ENCODE data around the gene VSIG10L2.

Gene VSIG10L2

GRCh38 chr11:125935618-125936199 lies 10.1 kb upstream of the VSIG10L2 start:
- H3K36me3 Mint-ChIP-seq, result no peaks in the 10 kb centered on the region
- H3K4me3 Mint-ChIP-seq, result no peak overlapping the region
- no peaks in the 10 kb centered on the region for H3K4me1 Mint-ChIP-seq
- no peak overlapping the region for H3K27ac Mint-ChIP-seq
- peaks cover 6 to 12% of the 10 kb centered on the region in 2 donors for H3K27me3 Mint-ChIP-seq
- H3K9me3 Mint-ChIP-seq, result no peaks in the 10 kb centered on the region
- no peak for DNase-seq
- ATAC-seq (replicated peaks), result no peak

- no peak for DNase-seq
- Mint-ChIP-seq H3K4me3 (no peak overlapping the region), H3K4me1 (peaks cover 3 to 6% of the 10 kb centered on the region in 2 donors), H3K36me3 (no peaks in the 10 kb centered on the region), H3K27me3 (peaks cover 6 to 7% of the 10 kb centered on the region in 2 donors), H3K27ac (no peak overlapping the region), H3K9me3 (no peaks in the 10 kb centered on the region)
- no peak for ATAC-seq (replicated peaks)
These were observed 7.4 kb upstream of the VSIG10L2 start for GRCh38 chr11:125938418-125938817.

GRCh38 chr11:125939081-125939521 lies 6.7 kb upstream of the VSIG10L2 start:
- peaks cover 3 to 6% of the 10 kb centered on the region in 2 donors for H3K4me1 Mint-ChIP-seq
- H3K9me3 Mint-ChIP-seq, result no peaks in the 10 kb centered on the region
- no peak for ATAC-seq (replicated peaks)
- no peaks in the 10 kb centered on the region for H3K36me3 Mint-ChIP-seq
- H3K27ac Mint-ChIP-seq, result no peak overlapping the region
- H3K4me3 Mint-ChIP-seq, result no peak overlapping the region
- DNase-seq, result no peak
- H3K27me3 Mint-ChIP-seq, result peaks cover 6% of the 10 kb centered on the region in 2 donors

- no peak for ATAC-seq (replicated peaks)
- H3K27me3 Mint-ChIP-seq, result peaks cover 6 to 12% of the 10 kb centered on the region in 2 donors
These were observed 5.7 kb upstream of the VSIG10L2 start for GRCh38 chr11:125940145-125940544.

GRCh38 chr11:125941267-125941618 lies 4.6 kb upstream of the VSIG10L2 start:
- DNase-seq, result no peak
- H3K4me3 Mint-ChIP-seq, result no peak overlapping the region
- H3K36me3 Mint-ChIP-seq, result no peaks in the 10 kb centered on the region
- H3K27ac Mint-ChIP-seq, result no peak overlapping the region
- H3K4me1 Mint-ChIP-seq, result peaks cover 3 to 6% of the 10 kb centered on the region in 2 donors
- no peak for ATAC-seq (replicated peaks)
- H3K27me3 Mint-ChIP-seq, result peaks cover 6 to 12% of the 10 kb centered on the region in 2 donors
- no peaks in the 10 kb centered on the region for H3K9me3 Mint-ChIP-seq

More at GRCh38 chr11:125940145-125940544, 5.7 kb upstream of the VSIG10L2 start:
- DNase-seq, result no peak
- H3K4me1 Mint-ChIP-seq, result peaks cover 3 to 6% of the 10 kb centered on the region in 2 donors
- H3K9me3 Mint-ChIP-seq, result no peaks in the 10 kb centered on the region
- no peaks in the 10 kb centered on the region for H3K36me3 Mint-ChIP-seq
- no peak overlapping the region for H3K27ac Mint-ChIP-seq
- H3K4me3 Mint-ChIP-seq, result no peak overlapping the region

- peak; percentile 54 to 61 for ATAC-seq (replicated peaks)
- no peak overlapping the region for H3K27ac Mint-ChIP-seq
- no peaks in the 10 kb centered on the region for H3K36me3 Mint-ChIP-seq
- peaks cover 3 to 6% of the 10 kb centered on the region in 2 donors for H3K4me1 Mint-ChIP-seq
- no peak for DNase-seq
- H3K9me3 Mint-ChIP-seq, result no peaks in the 10 kb centered on the region
- no peak overlapping the region for H3K4me3 Mint-ChIP-seq
- peaks cover 6 to 12% of the 10 kb centered on the region in 2 donors for H3K27me3 Mint-ChIP-seq
These were observed 3.9 kb upstream of the VSIG10L2 start for GRCh38 chr11:125941619-125942611.

- no peak overlapping the region for H3K27ac Mint-ChIP-seq
- DNase-seq, result no peak
- ATAC-seq (replicated peaks), result no peak
- peaks cover 3 to 6% of the 10 kb centered on the region in 2 donors for H3K4me1 Mint-ChIP-seq
- no peak overlapping the region for H3K4me3 Mint-ChIP-seq
- H3K9me3 Mint-ChIP-seq, result no peaks in the 10 kb centered on the region
- H3K36me3 Mint-ChIP-seq, result no peaks in the 10 kb centered on the region
- peaks cover 6 to 12% of the 10 kb centered on the region in 2 donors for H3K27me3 Mint-ChIP-seq
These were observed 2.9 kb upstream of the VSIG10L2 start for GRCh38 chr11:125942771-125943428.

- H3K4me1 Mint-ChIP-seq, result peaks cover 3 to 6% of the 10 kb centered on the region in 2 donors
- no peak for ATAC-seq (replicated peaks)
- H3K27me3 Mint-ChIP-seq, result peaks cover 6 to 12% of the 10 kb centered on the region in 2 donors
- no peak overlapping the region for H3K4me3 Mint-ChIP-seq
- no peak overlapping the region for H3K27ac Mint-ChIP-seq
- no peak for DNase-seq
- H3K9me3 Mint-ChIP-seq, result no peaks in the 10 kb centered on the region
- no peaks in the 10 kb centered on the region for H3K36me3 Mint-ChIP-seq
These were observed 2.0 kb upstream of the VSIG10L2 start for GRCh38 chr11:125943661-125944349.

GRCh38 chr11:125944350-125945010 lies 1.4 kb upstream of the VSIG10L2 start:
- peaks cover 3 to 6% of the 10 kb centered on the region in 2 donors for H3K4me1 Mint-ChIP-seq
- H3K9me3 Mint-ChIP-seq, result no peaks in the 10 kb centered on the region
- ATAC-seq (replicated peaks) (no peak), DNase-seq (no peak)
- H3K36me3 Mint-ChIP-seq, result no peaks in the 10 kb centered on the region
- peaks cover 6 to 12% of the 10 kb centered on the region in 2 donors for H3K27me3 Mint-ChIP-seq
- no peak overlapping the region for H3K27ac Mint-ChIP-seq
- no peak overlapping the region for H3K4me3 Mint-ChIP-seq

- no peak for ATAC-seq (replicated peaks)
- H3K36me3 Mint-ChIP-seq, result no peaks in the 10 kb centered on the region
- no peaks in the 10 kb centered on the region for H3K9me3 Mint-ChIP-seq
- H3K4me3 Mint-ChIP-seq, result no peak overlapping the region
- DNase-seq, result no peak
- H3K27me3 Mint-ChIP-seq, result peaks cover 6 to 12% of the 10 kb centered on the region in 2 donors
- H3K27ac Mint-ChIP-seq, result no peak overlapping the region
- peaks cover 3 to 6% of the 10 kb centered on the region in 2 donors for H3K4me1 Mint-ChIP-seq
These were observed 640 bp upstream of the VSIG10L2 start for GRCh38 chr11:125945011-125945796.

GRCh38 chr11:125946712-125947418 lies 1.0 kb downstream of the VSIG10L2 start:
- H3K4me3 Mint-ChIP-seq, result no peak overlapping the region
- no peaks in the 10 kb centered on the region for H3K36me3 Mint-ChIP-seq
- H3K27me3 Mint-ChIP-seq, result peaks cover 10 to 18% of the 10 kb centered on the region in 2 donors

GRCh38 chr11:125947419-125948277 lies 1.8 kb downstream of the VSIG10L2 start:
- no peaks in the 10 kb centered on the region for H3K4me1 Mint-ChIP-seq
- ATAC-seq (replicated peaks) (no peak), DNase-seq (no peak)
- H3K27ac Mint-ChIP-seq, result no peak overlapping the region
- H3K36me3 Mint-ChIP-seq, result no peaks in the 10 kb centered on the region
- no peaks in the 10 kb centered on the region for H3K9me3 Mint-ChIP-seq
- no peak overlapping the region for H3K4me3 Mint-ChIP-seq
- H3K27me3 Mint-ChIP-seq, result peaks cover 4 to 11% of the 10 kb centered on the region in 2 donors

More at GRCh38 chr11:125946712-125947418, 1.0 kb downstream of the VSIG10L2 start:
- Mint-ChIP-seq H3K4me1 (peaks cover 3 to 5% of the 10 kb centered on the region in 2 donors), H3K9me3 (no peaks in the 10 kb centered on the region), H3K27ac (no peak overlapping the region)
- ATAC-seq (replicated peaks), result no peak
- DNase-seq, result no peak
